Activated CD8-positive, alpha-beta memory T cell treated with anti-CD3 and anti-CD28 coated beads for 36 hours (primary cell): ENCODE data around the gene OR6F1. TPM values are rescaled to one million over a fixed set of nuclear protein-coding genes. Genes with fewer than 3 reads are reported as not detected.

ENCODE experiments used
- total RNA-seq, 2 experiments: library from RNA; stranded (reverse); gene quantifications; one replicate each; pipeline ENCODE4 v1.2.3, GENCODE V29; 2021

Gene OR6F1
- total RNA-seq, 2 experiments from 2014 or later: not detected

Other genes starting within 250 kb of the OR6F1 start
- gene OR2C3, start 180.2 kb downstream of the OR6F1 start, total RNA-seq: not detected
- under 1 TPM; 0.51 to 0.80 TPM for gene GCSAML, start 167.5 kb downstream of the OR6F1 start, total RNA-seq
- not detected for gene OR2G2, start 128.3 kb downstream of the OR6F1 start, total RNA-seq
- gene OR2G3, start 111.1 kb downstream of the OR6F1 start, total RNA-seq: not detected
- not detected for gene OR13G1, start 36.9 kb downstream of the OR6F1 start, total RNA-seq
- gene OR14K1, start 22.0 kb upstream of the OR6F1 start, total RNA-seq: not detected
- gene OR14A2, start 31.5 kb upstream of the OR6F1 start, total RNA-seq: not detected
- gene OR1C1, start 43.9 kb upstream of the OR6F1 start, total RNA-seq: not detected
- gene OR14A16, start 107.5 kb upstream of the OR6F1 start, total RNA-seq: not detected
- gene OR11L1, start 125.2 kb upstream of the OR6F1 start, total RNA-seq: not detected
- under 1 TPM; 0.06 to 0.08 TPM for gene TRIM58, start 140.5 kb upstream of the OR6F1 start, total RNA-seq
- gene OR2W3, start 178.9 kb upstream of the OR6F1 start, total RNA-seq: not detected
- gene OR2T8, start 203.6 kb upstream of the OR6F1 start, total RNA-seq: not detected
- not detected for gene OR2AJ1, start 208.2 kb upstream of the OR6F1 start, total RNA-seq
- not detected for gene OR2L8, start 232.2 kb upstream of the OR6F1 start, total RNA-seq
- gene OR2AK2, start 248.6 kb upstream of the OR6F1 start, total RNA-seq: not detected